ENCODE data around the gene PLD6.

GRCh38 chr17:17223736-17224135 is 17.6 kb upstream of the PLD6 start:
- TF ChIP-seq CTCF (IDR thresholded peaks at IDR 0.05) (no peak), POLR2A (IDR thresholded peaks at IDR 0.05) (no peak)

Measured in testis (tissue), 2 donors.